Fibroblast of the aortic adventitia (primary cell): ENCODE data around the gene LSM2. TPM values are rescaled to one million over a fixed set of nuclear protein-coding genes. Genes with fewer than 3 reads are reported as not detected.

Experiments
- DNase-seq: peaks from one replicate; pipeline ENCODE4 v3.0.0-alpha.2; 2010; ENCODE audit warnings: low read depth
- H3K4me3 ChIP-seq: 2 replicates; pipeline ENCODE4 v1.5.1; 2011; ENCODE audit warnings: low read depth, mild to moderate bottlenecking, control low read depth, low read length, moderate library complexity
- total RNA-seq: library from RNA; depleted of rRNA; stranded (reverse); fragments of >200 nt; gene quantifications from 2 replicates; pipeline ENCODE4 v1.2.3, GENCODE V29; 2012; ENCODE audit warnings: low replicate concordance
- TF ChIP-seq, protein P1 (sequence below): IDR thresholded peaks from 2 replicates; pipeline ENCODE4 v1.5.1; 2011; ENCODE audit warnings: mild to moderate bottlenecking, low read length, control low read depth, inconsistent platforms; ENCODE audit not compliant: insufficient read depth

Gene LSM2
- total RNA-seq, 1 donor: 49.5 TPM

DNA sequence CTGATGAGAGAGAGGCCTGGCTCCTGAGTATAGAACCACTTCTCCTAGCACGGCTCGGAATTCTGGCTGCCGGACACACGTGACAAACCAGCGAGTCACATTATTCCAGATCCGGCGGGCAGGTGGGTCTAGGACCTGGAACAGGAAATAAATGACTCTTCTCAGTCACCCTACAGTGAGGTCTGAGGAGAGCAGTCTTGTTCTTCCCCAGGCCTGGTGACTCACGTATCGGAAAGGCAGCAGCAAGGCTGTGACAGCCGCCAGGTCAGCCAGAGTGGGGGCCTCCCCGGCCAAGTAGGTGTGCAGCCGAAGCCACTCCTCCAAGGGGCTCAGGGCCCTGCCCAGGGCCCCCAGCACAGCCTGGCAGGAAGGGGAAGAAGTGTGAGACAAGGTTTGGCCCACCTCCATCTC, 14.0 kb downstream of the LSM2 start:
- DNase-seq: no peak
- TF ChIP-seq, protein P1, sequence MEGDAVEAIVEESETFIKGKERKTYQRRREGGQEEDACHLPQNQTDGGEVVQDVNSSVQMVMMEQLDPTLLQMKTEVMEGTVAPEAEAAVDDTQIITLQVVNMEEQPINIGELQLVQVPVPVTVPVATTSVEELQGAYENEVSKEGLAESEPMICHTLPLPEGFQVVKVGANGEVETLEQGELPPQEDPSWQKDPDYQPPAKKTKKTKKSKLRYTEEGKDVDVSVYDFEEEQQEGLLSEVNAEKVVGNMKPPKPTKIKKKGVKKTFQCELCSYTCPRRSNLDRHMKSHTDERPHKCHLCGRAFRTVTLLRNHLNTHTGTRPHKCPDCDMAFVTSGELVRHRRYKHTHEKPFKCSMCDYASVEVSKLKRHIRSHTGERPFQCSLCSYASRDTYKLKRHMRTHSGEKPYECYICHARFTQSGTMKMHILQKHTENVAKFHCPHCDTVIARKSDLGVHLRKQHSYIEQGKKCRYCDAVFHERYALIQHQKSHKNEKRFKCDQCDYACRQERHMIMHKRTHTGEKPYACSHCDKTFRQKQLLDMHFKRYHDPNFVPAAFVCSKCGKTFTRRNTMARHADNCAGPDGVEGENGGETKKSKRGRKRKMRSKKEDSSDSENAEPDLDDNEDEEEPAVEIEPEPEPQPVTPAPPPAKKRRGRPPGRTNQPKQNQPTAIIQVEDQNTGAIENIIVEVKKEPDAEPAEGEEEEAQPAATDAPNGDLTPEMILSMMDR: no peak
- H3K4me3 ChIP-seq: no peak overlapping the region

GRCh38 chr6:31792090-31792374, 14.7 kb downstream of the LSM2 start:
- TF ChIP-seq, protein P1: no peak
- H3K4me3 ChIP-seq: no peak overlapping the region
- DNase-seq: no peak

- peak; percentile 54 for DNase-seq
- TF ChIP-seq, protein P1: peak; percentile 75
- no peak overlapping the region for H3K4me3 ChIP-seq
Observed at GRCh38 chr6:31791324-31792089, 15.3 kb downstream of the LSM2 start.

GRCh38 chr6:31785475-31785874, 21.3 kb downstream of the LSM2 start:
- DNase-seq: no peak
- TF ChIP-seq, protein P1: no peak
- no peak overlapping the region for H3K4me3 ChIP-seq

GRCh38 chr6:31784098-31784925, 22.5 kb downstream of the LSM2 start:
- TF ChIP-seq, protein P1: no peak
- no peak for DNase-seq
- H3K4me3 ChIP-seq: no peak overlapping the region

GRCh38 chr6:31782126-31782855, 24.5 kb downstream of the LSM2 start:
- no peak overlapping the region for H3K4me3 ChIP-seq
- TF ChIP-seq, protein P1: no peak
- no peak for DNase-seq
